GM12872 (cell line): ENCODE data around the gene FGF21.

Experiments
- CTCF ChIP-seq: IDR thresholded peaks from 3 replicates; pipeline ENCODE4 v1.5.1; 2011; ENCODE audit warnings: low read depth, mild to moderate bottlenecking, low read length, moderate library complexity; ENCODE audit not compliant: insufficient read depth

Gene FGF21

GRCh38 chr19:48796298-48797083 lies 41.2 kb downstream of the FGF21 start:
- no peak for TF ChIP-seq CTCF

- TF ChIP-seq CTCF = no peak
Observed at GRCh38 chr19:48797103-48797502, 41.8 kb downstream of the FGF21 start.

GRCh38 chr19:48798937-48799336 lies 43.6 kb downstream of the FGF21 start:
- no peak for TF ChIP-seq CTCF

DNA sequence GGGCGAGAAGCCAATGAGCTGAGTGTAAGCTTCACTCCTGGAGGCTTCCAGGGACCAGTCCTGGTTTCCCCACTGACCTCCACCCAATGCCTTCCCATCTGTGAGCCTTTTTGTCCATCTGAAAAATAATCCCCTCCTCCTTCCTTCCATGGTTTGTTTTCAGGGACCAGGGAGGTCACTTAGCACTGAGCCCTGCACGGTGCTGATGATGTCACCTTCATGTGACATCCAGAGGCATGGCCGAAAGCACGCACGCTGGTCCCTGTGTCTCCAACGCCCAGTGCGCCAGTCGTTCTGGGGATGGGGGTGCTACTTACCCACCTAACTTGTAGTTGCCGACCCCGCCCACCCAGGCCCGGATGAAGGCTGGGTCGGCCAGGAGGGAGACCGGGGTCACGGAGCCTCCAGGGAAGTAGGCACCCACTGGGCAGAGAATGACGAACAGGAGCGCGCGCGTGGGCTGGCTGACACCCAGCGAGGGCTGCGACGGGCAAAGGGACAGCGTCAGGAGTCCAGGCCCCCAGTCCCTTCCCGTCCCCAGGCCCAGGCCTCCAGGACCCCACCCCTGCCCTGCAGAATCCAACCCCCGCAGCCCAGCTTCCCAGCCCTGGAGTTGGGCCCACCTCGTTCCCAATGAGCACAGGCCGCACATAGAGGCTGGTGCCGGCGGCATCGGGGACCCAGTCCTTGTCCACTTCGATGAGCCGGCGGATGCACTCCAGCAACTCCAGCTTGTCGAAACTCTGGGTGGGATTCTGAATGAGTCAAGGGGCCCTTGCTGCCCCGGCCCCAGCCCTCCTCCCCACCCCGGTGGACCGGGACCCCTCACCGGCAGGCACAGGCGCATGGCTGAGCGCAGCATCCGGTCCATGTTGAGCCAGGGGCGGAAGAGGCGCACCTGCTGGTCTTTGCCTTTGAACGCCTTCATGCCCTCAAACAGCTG lies 44.3 kb downstream of the FGF21 start:
- TF ChIP-seq CTCF = no peak

DNA sequence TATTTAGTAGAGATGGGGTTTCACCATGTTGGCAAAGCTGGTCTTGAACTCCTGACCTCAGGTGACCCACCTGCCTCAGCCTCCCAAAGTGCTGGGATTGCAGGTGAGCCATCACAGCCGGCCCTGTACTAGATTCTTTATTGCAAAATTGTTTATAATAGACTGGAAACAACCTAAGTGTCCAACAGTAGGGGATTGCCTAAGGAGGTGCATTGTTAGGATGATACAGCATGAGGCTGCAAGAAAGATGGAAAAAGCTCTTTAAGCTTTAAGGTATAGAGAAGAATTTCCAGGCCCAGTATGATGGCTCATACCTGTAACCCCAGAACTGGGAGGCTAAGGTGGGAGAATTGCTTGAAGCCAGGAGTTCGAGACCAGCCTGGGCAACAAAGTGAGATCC lies 47.3 kb downstream of the FGF21 start:
- no peak for TF ChIP-seq CTCF

- TF ChIP-seq CTCF = no peak
Observed at GRCh38 chr19:48804496-48804895, 49.2 kb downstream of the FGF21 start.

DNA sequence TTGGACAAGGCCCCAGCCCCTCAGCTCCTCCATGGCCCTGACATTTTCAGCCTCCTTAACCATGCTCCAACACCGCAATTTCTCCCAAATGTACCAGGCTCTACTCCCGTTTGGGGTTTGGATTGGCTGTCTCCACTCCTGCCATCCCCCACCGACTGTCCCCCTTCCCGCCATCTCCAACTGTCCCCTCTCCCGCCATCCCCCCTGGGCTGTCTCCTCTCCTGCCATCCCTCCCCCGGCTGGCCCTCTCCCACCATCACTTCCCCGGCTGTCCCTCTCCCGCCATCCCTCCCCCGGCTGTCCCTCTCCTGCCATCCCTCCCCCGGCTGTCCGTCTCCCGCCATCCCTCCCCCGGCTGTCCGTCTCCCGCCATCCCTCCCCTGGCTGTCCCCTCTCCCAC lies 50.1 kb downstream of the FGF21 start:
- TF ChIP-seq CTCF = no peak
